Measurements from ENCODE around the gene SMAD9.

GRCh38 chr13:36806102-36806501, 113.9 kb downstream of the SMAD9 start:
- TF ChIP-seq CTCF (conservative IDR thresholded peaks at IDR 0.05; ENCODE audit: low read length) (no peak), EZH2phosphoT487 (IDR thresholded peaks at IDR 0.05; ENCODE audit: borderline replicate concordance, low read depth, low read length) (no peak)
